NCI-H2081 (cell line): ENCODE results near the gene RNF212B.

Experiments
- DNase-seq, 2 experiments: peaks; one replicate each; lab custom pipeline; 2025; lab: John Stamatoyannopoulos, UW

RNF212B gene

DNA sequence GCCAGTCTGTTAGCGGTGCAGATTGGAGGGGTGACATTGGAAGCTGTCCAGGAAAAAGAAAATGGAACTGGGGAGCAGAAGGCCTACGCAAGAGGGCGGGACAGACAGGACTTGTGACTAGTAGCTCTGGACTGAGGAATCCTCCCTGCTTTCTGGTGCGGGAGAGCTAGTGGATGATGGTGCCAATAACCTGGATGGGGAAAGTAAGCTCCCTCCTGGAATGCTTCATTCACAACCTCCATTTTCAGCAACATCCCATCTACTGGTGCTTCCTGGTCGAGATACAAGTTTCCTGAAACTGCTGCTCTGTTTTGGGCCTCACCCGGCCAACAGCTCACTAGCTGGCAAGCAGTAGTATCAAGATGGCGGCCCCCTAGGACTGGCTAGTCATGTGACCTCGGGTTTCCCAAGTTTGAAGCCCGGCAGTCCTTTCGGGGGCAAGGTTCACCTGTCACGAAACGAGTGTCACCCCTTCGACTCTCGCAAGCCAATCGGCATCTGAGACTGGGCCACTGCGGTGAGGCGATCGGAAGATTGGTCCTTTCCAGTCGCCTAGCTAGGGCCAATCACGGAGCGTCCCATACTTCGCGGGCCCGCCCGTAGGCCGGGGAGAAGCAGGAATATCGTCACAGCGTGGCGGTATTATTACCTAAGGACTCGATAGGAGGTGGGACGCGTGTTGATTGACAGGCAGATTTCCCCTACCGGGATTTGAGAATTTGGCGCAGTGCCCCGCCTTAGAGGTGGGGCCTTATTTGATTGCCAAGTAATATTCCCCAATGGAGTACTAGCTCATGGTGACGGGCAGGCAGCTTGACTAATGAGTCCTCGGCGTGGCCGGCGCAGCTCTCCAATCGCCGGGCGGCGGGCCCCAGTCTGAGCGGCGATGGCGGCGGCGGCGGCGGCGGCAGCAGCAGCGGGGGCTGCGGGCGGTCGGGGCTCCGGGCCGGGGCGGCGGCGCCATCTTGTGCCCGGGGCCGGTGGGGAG, 83.1 kb downstream of the RNF212B start, which contains the start of gene PABPN1:
Gene PABPN1, plus strand, starts transcription at position 874 of the 988 bp plus-strand sequence. Its CDS starts 13 bp downstream, at position 887.
- peak; percentile 100 for DNase-seq

DNA sequence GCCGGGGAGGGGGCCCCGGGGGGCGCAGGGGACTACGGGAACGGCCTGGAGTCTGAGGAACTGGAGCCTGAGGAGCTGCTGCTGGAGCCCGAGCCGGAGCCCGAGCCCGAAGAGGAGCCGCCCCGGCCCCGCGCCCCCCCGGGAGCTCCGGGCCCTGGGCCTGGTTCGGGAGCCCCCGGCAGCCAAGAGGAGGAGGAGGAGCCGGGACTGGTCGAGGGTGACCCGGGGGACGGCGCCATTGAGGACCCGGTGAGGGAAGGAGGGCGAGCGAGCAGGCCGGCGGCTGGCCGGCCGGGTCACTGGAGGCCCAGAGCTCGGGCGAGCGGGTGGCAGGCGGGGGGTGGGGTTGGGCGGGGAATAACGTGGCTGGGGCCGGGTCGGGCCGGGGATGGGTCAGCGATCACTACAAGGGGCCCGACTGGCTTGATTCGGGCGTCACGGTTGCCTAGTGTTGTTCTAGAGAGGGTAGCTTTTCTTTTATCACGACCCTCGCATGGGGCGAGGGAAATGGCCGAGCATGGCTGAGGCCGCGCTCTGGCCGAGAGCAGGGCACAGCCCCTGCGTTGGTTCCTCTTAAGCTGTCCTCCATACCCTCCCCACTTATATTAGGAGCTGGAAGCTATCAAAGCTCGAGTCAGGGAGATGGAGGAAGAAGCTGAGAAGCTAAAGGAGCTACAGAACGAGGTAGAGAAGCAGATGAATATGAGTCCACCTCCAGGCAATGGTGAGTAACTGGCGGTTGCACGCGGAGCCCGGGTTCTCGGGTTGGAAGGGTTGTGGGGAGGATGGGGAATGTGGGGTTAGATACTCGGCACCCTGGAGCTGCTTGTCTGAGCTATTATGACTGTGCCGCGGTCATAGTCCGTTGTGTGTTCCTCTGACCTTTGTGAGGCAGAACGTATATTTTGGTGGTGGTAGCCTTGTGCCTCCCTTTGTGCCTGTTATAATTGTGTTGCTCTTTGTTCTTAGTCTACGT, 84.1 kb downstream of the RNF212B start:
- peak; percentile 13 to 36 for DNase-seq
